ENCODE measurements around the gene OCLN. TPM values are rescaled to one million over a fixed set of nuclear protein-coding genes. Genes with fewer than 3 reads are reported as not detected.

OCLN gene
- total and polyA plus RNA-seq, 9 of the 15 experiments (the other 6 are each of a cell fraction or from before 2014, with no cell fraction given) = 0.05 to 0.29 (median 0.15) TPM

GRCh38 chr5:69454460-69455249 is 37.9 kb upstream of the OCLN start:
- Histone ChIP-seq H3K4me3 (no peak overlapping the region), H3K79me2 (ENCODE audit: control insufficient read depth, insufficient read depth, low read length) (no peaks in the 10 kb centered on the region), H3K36me3 (ENCODE audit: control insufficient read depth, insufficient read depth, low read length) (no peaks in the 10 kb centered on the region), H3K27ac (ENCODE audit: extremely low read depth, low read depth, low read length) (no peak overlapping the region), H3K27me3 (ENCODE audit: control insufficient read depth in 2 of 2, insufficient read depth in 2 of 2, low read length in 2 of 2) (peaks cover 0 to 5% of the 10 kb centered on the region in 2 experiments; a peak in 2 of 5 replicates), H3K4me2 (ENCODE audit: insufficient read depth, low read length) (no peak overlapping the region), H4K20me1 (replicated peaks; ENCODE audit: control insufficient read depth, insufficient read depth, low read length) (no peaks in the 10 kb centered on the region), H2AFZ (ENCODE audit: low read depth, low read length) (no peak overlapping the region), H3K4me1 (replicated peaks in 1 of 2; ENCODE audit: control insufficient read depth in 2 of 2, insufficient read depth in 2 of 2, low read length in 2 of 2) (no peaks in the 10 kb centered on the region), H3K9me1 (ENCODE audit: control insufficient read depth, insufficient read depth, low read length) (no peaks in the 10 kb centered on the region), H3K9me3 (replicated peaks; ENCODE audit: control insufficient read depth, insufficient read depth, low read depth, low read length) (no peaks in the 10 kb centered on the region; the same call in 1 of the 2 replicates), H3K9ac (ENCODE audit: insufficient read depth in 1 of 2, low read depth in 2 of 2, low read length in 2 of 2) (no peak overlapping the region)
- in situ Hi-C loops (cut with MboI) = no loop called here
- WGBS (ENCODE audit: insufficient coverage, low coverage, missing lambda C conversion rate) = 11% methylated on average over 8 of the region's 8 CpGs
- POLR2A ChIA-PET = no interaction called here
- FAIRE-seq (no peak), DNase-seq (ENCODE audit: extremely low read depth in 1 of 4, low spot score in 3 of 4) (peak in 1 of 4 experiments; percentile 6), ATAC-seq (peak; percentile 70)
- BruUV-seq (replicated peaks) = no TSS peak
- CTCF ChIA-PET (ENCODE audit: low intra/inter-chr PET ratio) = no interaction called here
- intact Hi-C loops (cut with micrococcal nuclease) = no loop called here
- TF ChIP-seq KDM5B (IDR thresholded peaks at IDR 0.05; ENCODE audit: insufficient replicate concordance, low read depth, low read length) (no peak), ZNF699 (CRISPR knock-in tag; IDR thresholded peaks at IDR 0.05; ENCODE audit: insufficient replicate concordance) (no peak), L3MBTL2 (IDR thresholded peaks at IDR 0.05) (no peak), SRSF1 (IDR thresholded peaks at IDR 0.05; ENCODE audit: low read depth, low read length) (no peak), SMARCB1 (IDR thresholded peaks at IDR 0.05; ENCODE audit: insufficient read length, low read depth) (no peak), PML (IDR thresholded peaks at IDR 0.05; ENCODE audit: low read length) (no peak), KDM4B (IDR thresholded peaks at IDR 0.05; ENCODE audit: borderline replicate concordance in 2 of 2, low read depth in 1 of 2) (no peak), ZNF583 (CRISPR knock-in tag; IDR thresholded peaks at IDR 0.05) (no peak), RCOR1 (IDR thresholded peaks at IDR 0.05; ENCODE audit: borderline replicate concordance in 1 of 2, low read depth in 2 of 2, low read length in 2 of 2) (peak in 1 of 2 experiments; percentile 93; a peak in 2 of 4 replicates), ZNF830 (CRISPR knock-in tag; IDR thresholded peaks at IDR 0.05) (no peak), ZC3H8 (IDR thresholded peaks at IDR 0.05) (no peak), BCOR (IDR thresholded peaks at IDR 0.05) (0 out of 2 replicates have a peak, but pooled peaks have one; percentile 8), MED1 (CRISPR knock-in tag; IDR thresholded peaks at IDR 0.05; ENCODE audit: borderline replicate concordance) (no peak), SAFB (IDR thresholded peaks at IDR 0.05; ENCODE audit: borderline replicate concordance, low read depth, low read length) (no peak)

Measured in K562 (cell line).